Kidney glomerular epithelial cell (primary cell): Measurements from ENCODE around the gene DDT.
"Not testable (repeated sequence)": the region's sequence is repeated elsewhere in the genome, so short reads cannot be mapped to it uniquely, and the experiment has no call there.

Experiments used
- DNase-seq: peaks from one replicate; lab custom pipeline; 2025; lab: John Stamatoyannopoulos, UW

The DDT gene

DNA sequence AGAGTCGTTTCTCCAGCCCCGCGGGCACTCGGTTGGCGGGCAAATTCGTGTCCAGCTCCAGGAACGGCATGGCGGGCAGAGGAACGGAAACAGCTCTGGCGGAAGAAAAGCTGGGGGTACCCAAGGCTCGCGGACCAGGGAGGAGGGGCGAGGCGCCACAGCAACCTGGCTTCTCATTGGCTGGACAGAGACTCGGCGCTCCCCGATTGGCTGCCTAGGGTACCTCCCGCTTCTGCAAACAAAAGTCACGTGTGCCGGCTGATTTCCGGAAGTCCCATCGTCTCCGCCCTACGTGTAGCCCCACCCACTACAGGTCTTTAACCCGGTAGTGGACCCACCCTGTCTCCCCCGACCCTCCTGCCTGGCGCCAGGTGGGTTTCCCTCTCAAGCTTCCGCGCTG, at the start of gene DDT:
DDT (minus strand) TSS at position 97 of the 400 bp plus-strand sequence; CDS start at position 70, 27 bp downstream.
- not testable (repeated sequence) for DNase-seq

DNA sequence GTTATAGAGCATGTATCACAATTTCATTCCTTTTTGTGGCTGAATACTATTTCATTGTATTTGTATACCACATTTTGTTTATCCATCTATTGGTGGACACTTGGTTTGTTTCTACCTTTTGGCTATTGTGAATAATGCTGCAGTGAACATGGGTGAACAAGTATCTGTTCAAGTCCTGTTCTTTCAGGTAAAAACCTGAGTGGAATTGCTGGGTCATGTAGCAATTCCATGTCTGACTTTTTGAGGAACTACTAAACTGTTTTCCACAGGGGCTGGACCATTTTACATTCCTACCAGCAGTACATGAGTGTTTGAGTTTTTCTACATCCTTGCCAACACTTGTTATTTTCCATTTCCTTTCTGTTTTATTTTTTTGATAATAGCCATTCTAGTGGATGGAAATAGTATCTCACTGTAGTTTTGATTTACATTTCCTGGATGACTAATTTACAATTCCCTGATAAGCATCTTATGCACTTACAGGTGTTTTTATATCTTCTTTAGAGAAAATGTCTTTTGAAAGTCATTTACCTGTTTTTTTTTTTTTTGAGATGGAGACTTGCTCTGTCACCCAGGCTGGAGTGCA, 49.1 kb upstream of the DDT start:
- no peak for DNase-seq

DNA sequence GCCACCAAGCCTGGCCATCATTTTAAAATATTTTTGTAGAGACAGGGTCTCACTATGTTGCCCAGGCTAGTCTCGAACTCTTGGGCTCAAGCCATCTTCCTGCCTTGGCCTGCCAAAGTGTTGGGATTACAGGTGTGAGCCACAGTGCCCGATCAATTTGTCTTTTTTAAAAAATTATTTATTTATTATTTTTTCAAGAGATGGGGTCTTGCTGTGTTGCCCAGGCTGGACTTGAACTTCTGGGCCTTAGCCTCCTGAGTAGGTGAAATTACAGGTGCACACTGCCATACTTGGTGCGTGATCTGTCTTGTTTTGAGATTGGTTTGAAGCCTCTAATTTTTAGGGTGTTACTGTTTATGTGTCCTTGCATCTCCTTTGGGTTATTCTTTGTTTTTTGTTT, 47.1 kb upstream of the DDT start:
- DNase-seq, result no peak

DNA sequence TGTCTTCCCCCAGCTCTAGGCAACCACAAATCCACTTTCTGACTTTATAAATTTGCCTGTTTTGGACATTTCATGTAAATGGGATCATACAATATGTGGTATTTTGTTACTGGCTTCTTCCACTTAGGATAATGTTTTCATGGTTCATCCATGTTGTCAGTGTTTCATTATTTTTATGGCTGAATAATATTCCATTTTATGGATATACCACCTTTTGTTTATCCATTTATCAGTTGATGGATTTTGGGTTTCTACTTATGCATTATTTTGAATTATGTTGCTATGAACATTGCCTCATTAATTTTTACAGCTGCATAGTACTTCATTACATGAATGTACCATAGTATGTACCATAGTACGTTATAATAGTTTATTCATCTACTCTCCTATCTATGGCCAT, 41.9 kb upstream of the DDT start:
- DNase-seq, result no peak

DNA sequence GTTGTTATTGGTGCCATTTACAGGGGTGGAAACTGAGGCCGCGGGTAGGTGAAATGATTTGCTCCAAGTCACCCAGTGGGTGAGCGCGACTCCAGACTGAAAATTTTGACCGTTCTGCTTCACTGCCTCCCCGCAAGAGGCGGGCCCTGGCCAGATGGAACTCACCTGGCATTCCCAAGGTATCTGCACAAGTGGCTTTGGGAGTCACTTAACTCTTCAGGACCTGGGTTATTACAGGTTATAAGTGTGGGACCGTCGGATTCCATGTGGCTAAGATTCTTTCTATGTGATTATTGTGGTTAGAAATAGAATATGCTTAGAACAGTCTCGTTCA, 37.5 kb upstream of the DDT start:
- no peak for DNase-seq

DNA sequence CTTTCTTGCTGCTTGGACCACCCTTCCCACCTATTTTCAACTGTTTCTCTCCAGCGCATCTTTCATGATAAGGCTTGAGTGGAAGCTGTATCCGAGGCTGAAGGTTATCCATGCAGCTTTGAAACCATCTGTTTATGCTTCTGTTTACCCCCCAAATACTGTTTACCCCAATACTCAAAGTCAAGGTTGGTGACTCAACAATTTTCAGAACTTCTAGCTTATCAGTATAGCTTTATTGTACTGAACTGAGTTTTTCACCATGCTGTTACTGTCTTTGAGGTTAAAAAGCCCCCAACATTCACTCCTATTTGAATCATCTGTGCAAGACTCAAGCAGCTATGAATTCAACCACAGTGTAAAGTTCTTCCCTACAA, 35.8 kb upstream of the DDT start:
- DNase-seq, result no peak

DNA sequence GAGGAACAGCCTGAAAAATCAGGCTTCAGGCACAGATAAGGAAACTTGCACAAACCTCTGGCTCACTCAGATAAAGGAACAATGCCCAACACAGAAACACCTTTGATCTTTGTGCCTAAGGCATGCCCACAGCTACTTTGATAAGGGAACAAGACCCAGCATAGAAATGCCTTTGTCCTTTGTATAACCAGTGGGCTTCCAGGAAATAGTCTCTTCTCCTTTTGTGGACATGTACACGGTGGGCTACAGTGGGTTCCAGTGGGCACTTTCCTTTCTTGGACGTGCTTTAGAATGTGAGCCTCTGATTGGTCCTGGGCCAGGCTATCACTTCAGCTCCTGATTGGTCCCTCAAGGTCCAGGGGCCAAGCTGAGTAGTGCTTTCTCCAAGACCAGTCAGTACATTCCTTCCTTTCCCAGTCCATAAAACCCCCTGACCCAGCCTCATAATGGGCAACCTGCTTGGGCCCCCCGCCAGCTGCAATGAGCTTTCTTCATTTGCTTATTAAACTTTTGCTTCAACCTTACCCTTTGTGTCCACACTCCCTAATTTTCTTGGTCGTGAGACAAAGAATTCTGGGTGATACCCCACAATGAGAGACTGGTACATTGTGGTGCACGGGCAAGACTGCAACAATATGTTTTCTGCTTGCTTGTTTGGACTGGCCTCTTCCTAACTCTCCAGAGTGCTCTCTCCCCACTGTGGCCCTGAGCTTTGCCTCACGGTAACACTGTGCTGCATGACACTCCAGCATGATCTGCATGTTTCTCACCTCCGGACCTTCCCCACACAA, 35.2 kb upstream of the DDT start:
- no peak for DNase-seq

DNA sequence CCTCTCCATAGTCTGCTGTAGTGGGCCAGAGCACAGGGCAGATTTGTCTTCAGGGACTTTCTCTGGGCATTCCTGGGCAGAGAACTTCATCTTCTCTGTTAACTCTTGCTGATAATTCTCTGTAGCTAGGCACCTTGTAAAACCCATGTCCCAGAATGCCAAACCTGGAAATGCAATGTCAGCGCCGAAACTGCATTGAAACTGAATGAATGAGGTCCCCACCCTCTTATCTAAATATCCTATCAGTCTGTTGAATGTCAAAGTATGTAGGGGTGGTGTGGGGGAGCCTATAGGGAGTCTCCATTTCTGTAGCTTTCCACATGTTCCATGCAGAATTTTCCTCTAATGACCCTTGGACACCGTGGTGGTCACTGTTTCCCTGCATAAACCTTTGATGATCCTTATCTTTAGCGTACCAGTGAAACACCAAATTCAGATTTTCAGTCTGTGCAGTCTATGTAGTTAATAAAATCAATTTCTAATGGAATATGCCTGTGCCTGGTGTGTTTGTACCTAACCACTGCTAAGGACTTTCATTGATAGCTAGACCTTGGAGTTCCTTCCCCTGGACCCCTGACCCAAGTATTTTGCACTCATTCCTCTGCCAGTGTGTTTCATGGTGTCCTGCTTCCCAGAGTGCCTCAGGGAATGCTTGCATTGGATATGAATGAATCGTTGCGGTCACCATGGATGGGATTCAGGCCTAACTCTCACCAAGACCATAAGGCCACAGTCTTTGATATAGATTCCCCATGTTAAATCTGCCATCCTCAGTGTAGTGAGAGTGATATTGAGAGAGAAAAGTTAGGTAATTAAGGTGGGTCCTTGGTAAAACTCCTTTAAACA, 34.4 kb upstream of the DDT start:
- no peak for DNase-seq

DNA sequence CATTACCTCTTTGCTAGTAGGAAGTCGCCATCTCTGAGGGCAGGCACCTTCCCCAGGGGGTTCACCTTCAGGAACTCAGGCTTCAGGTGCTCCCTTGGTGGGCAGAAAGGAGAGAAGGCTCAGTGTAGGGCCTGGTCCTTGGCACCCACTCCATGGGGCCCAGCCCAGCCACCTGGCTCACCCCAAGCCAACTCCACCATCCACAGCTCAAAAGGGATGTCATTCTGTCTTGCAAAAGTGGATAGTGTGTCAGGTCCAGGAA, 33.7 kb upstream of the DDT start:
- no peak for DNase-seq

DNA sequence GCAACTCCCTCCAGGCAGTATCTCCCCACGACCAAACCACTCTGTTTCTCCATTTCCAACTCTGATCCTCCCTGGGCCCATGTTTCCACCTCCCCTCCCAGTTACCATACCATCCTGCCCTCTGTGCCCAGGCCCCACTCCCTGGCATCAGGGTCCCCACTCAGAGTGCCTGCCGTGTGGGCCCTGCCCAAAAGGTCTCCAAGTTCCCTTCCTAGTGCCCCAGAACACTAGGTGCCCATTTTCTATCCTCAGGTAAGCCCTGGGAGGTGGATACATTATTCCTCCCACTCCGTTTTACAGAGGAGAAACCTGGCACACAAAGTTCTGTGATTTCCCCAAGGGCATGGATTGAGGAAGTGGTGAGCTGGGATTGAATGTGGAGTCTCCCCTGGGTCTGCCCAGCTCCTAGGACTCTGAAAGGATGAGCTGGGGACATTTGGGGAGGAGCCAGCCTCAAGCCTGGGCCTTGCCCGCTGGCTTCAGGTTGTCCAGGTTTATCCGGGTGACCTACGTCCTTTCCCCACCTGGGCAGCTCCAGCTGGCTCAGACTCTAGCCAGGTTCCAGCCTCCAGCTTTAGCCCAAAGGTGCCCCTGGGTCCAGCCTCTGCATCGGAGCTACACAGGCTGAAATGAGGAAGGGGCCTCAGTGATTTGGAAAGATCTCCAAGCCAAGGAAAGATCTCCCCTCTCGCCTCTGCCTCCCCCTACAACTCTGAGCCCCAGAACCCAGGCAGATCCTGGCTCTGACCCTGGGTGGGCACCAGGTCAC, 33.2 kb upstream of the DDT start:
- DNase-seq, result no peak

DNA sequence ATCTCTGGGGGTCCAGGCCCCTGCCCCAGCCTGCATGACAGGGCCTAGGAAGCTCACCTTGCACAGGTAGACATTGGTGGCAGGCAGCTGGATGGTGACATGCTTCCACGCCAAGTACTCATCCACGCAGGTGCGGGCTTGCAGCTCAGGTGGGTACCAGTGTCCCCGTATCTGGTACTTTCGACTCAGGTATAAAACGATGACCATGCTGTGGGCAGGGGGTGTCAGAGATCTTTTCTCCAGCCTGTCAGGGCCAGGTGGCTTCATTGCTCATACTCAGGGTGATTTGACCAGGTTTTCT, 32.6 kb upstream of the DDT start:
- DNase-seq, result no peak

DNA sequence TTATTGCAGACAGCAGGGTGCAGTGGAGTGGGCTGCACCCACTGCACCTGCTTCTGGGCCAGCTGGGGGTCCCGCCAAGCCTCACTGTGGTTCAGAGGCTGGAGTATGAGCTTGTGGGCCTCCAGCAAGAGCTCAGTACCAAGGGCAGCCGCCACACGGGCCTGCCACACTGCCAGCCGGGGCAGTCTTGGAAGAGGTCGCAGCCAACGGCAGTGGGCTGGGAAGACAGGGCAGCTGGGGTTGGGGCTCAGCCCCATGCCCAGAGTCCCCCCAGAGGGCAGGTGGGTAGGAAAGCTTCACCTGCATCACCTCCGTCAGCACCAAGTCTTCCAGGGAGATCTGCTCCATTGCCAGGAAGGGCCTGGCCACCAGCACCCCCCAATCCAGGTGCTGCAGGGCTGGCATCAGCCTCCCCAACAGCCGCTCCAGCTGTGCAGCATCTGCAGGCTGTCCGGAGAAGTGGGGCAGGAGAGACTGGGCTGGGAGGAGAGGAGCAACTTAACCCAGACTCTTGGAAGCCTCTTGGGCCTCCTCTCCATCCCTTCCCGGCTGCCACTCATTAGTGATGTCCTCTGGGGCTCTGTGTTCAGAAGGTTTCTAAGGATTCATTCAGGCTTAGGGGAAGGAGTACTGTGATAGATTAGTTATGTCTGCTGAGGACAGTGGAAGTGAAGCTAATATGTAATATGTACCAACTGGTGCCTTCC, 32.1 kb upstream of the DDT start:
- DNase-seq, result no peak

DNA sequence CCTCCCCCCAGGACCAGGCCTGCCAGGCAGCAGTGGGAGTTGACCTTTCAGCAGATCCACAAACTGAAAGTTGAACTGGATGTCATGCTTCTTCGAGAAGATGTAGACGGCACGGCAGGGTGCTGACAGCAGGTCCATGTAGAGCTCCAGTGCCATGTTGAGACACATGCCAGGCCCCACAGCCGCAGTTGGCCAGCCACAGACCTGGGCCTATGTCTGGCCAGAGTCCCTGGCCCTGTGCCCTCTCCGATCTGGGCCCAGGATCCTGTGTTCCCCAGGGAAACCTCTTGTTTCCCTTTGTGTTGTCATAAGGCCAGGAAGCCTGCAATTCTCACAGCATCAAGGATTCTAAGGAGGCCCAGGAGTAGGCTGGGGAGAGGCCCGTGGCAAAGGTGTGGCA, 31.0 kb upstream of the DDT start, which contains the start of gene GSTT4:
GSTT4 (minus strand) TSS at position 253 of the 400 bp plus-strand sequence; CDS start at position 156, 97 bp downstream.
- no peak for DNase-seq

DNA sequence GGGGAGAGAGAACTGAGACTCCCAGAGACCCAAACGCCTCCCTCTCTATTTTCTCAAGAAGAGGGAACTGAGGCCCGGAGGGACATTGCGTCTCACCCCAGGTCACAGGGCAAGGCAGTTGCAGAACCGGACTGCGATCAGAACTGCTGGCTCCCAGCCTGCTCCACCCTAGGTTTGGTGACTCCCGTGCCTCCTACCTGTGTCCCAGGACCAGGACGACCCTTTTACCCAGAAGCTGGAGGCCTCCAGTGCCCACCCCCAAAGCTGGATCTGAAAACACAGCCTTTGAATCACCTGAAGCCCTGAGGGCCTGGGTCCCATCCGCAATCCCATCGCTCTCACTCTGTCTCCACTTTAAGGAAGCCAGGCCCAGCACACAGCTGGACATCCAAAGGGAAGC, 29.6 kb upstream of the DDT start:
- no peak for DNase-seq

DNA sequence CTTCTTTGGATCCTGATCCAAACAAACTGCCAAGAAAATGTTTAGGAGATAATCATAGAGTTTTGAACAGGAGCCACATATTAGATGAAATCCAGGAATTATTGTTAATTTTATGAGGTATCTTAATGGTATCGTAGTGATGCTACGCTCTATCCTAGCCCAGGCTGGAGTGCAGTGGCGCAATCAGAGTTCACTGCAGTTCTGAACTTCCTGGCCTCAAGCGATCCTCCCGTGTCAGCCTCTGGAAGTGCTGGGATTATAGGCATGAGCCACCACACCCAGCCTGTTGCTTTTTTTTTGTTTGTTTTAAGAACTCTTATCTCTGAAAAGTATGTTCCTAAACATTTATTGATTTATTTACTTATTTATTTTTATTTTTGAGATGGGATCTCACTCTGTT, 28.6 kb upstream of the DDT start:
- no peak for DNase-seq

DNA sequence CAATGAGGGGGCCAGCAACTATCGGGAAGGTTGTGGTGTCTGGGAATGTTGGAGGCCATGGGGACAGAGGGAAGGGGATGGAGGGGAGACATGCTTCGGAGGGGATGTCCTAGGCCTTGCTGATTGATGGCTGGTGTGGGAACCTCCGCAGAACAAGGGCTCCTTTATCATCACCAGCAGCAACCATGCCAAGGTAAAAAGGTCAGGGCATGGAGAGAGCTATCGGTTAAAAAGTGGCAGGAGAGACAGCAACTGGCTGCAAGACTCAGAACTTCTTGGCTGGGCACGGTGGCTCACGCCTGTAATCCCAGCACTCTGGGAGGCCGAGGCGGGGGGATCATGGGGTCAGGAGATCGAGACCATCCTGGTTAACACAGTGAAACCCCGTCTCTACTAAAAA, 28.0 kb upstream of the DDT start:
- no peak for DNase-seq

DNA sequence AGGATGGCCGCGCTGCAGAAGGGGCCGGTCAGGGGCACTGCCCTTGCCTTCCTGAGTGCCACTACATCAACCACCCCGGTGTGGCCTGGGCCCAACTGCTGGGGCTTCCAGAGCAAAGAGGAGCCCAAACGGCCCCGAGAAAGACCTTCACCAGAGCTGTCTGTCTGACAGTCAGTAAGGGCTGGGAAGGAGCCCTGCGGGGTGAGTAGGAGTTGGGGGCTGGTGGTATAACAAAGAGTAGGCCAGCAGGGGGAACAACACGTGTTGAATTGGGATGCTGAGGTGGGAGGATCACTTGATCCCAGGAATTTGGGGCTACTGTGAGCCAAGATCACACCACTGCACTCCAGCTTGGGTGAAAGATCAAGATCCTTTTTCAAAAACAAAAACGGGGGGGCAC, 27.1 kb upstream of the DDT start:
- no peak for DNase-seq

DNA sequence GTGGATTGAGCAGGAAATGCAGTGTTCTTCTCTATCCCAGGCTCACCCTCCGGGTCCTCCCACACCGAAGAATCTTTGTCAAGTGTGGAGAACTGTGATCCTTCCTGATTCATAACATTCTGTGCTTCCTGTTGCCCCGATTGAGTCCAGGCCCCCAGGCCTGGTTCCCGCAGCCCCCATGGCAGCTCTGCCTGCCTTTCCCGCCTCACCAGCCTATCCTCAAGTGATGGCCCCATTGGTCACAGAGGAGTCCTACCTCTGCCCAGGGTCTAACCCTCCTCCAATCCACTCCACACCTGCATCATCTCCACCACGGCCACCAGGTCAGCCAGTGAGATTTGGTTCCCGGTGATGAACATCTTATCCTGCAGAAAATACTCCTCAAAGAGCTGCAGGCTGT, 25.5 kb upstream of the DDT start:
- not testable (repeated sequence) for DNase-seq

DNA sequence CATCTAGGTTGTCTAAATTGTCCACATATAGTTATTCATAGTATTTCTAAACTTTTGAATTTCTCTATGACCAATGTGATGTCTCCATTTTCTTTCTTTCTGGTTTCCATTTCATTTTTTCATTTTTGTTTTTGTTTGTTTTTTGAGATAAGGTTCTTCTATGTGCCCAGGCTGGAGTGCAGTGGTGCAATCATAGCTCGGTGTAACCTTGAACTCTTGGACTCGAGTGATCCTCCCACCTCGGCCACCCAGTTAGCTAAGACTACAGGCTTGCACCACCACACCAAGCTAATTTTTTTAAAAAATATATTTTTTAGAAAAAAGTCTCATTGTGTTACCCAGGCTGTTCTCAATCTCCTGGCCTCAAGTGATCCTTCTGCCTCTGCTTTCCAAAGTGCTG, 22.9 kb upstream of the DDT start:
- DNase-seq, result no peak

DNA sequence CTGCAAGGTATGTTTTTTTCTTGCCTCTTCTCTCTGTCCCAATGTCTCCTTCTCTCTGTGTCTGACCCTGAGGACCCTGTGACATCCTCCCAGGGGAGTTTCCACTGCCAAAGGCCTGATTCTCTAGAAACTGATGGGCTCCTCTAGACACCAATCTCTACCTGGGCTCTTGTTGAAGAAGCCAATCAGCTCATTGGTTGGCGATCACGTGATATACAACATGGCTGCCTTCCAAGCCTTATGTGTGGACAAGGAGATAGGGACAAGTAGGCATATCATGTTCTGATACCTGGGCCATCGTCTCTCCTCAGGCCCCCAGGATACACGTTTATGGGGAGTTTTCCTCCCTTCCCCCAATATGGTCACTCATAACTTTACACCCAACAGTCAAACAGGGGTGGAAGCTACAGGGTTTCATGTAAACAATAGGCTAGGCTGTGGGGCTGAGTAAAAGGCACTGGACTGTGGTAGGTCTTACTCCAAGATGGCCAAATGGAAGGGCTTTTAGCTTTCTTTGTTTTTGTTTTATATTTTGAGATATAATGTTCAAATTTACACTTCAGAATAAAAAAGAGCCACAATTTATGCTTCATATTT, 19.4 kb upstream of the DDT start:
- DNase-seq, result not testable (repeated sequence)

DNA sequence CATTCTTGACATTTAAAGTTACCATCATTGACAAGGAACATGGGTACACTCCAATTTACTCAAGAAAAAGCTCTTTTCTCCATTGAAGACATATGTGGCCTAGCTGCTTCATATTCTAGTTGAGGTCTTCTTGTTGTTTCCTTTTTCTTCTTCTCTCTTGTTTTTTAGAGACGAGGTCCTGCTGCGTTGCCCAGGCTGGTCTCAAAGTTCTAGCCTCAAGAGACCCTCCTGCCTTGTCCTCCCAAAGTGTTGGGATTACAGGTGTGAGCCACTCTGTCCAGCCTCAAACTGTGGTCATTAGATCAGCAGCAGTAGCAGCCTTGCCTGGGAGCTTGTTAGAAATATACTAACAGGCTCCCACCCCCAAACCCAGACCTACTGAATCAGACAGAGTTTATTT, 18.8 kb upstream of the DDT start:
- not testable (repeated sequence) for DNase-seq
